ENCODE measurements around the gene ZNF692.
"Not testable (repeated sequence)": the region's sequence is repeated elsewhere in the genome, so short reads cannot be mapped to it uniquely, and the experiment has no call there.

ZNF692 gene

DNA sequence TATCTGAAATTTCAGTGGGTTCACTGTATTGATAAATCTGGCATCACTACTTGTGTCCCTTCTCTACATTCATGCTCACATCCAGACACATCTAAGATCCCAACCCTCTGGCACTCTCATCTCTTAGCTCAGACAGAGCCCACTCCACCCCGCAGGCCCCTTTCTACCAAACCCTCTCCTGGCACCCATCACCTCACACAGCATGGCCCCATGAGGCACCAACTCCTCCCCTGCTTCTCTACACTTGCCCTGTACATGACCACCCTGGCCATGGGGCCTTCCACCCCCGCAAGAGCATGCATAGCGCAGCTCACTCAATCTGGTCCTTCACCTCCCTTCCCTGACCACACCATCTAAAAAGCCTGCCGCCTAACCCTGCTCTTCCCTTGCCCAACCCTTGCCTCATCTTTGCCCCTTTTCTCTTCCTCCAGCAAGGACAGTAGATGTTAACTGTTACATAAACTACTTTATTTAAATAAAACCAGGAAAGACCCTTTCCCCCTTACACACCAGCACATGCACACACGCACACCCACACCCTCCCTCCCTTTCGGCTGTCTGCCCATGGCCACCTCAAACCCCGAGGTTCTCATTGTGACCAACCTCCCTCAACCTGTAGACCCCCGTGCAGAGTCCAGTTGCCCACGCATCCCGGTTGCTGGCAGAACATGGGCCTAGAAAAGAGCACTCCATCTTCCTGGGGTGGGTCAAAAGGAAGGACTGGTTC, 48.7 kb downstream of the ZNF692 start:
- H3K9ac ChIP-seq (ENCODE audit: low read depth, low read length), result no peak overlapping the region
- no peaks in the 10 kb centered on the region for H3K27me3 ChIP-seq (ENCODE audit: insufficient read depth, low read length)
- H3K27ac ChIP-seq (ENCODE audit: low read length), result no peak overlapping the region
- no peaks in the 10 kb centered on the region; the same call in 1 of the 2 replicates for H3K4me1 ChIP-seq (ENCODE audit: insufficient read depth, low read length)
- H3K4me3 ChIP-seq (ENCODE audit: low read length), result no peak overlapping the region
- H3K36me3 ChIP-seq (ENCODE audit: insufficient read depth, low read depth, low read length), result peaks cover 34% of the 10 kb centered on the region
- H3K9me3 ChIP-seq (ENCODE audit: insufficient read depth, low read depth, low read length), result peaks cover 10% of the 10 kb centered on the region; the same call in 1 of the 2 replicates

DNA sequence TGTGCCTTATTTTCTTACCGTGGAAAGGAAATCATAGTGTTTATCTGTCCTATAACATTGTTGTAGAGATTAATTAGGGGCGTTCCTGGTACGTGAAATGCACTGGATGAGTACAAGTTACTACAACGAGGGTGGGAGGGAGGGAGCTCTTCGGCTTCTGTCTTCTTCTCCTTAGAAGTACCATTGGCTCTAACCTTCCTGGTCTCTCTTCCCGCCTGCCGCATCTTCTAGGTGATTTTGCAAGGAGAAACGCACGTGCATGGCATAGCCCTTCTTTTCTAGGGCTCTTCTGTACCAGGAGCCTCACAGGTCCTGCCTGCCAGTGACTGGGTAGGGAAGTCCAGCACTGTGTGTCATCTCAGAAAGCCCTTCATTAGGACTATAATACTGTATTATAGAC, 50.0 kb downstream of the ZNF692 start:
- Histone ChIP-seq H3K27me3 (ENCODE audit: insufficient read depth, low read length) (no peaks in the 10 kb centered on the region), H3K9ac (ENCODE audit: low read depth, low read length) (no peak overlapping the region), H3K27ac (ENCODE audit: low read length) (no peak overlapping the region), H3K36me3 (ENCODE audit: insufficient read depth, low read depth, low read length) (peaks cover 21% of the 10 kb centered on the region), H3K4me3 (ENCODE audit: low read length) (no peak overlapping the region), H3K4me1 (ENCODE audit: insufficient read depth, low read length) (no peaks in the 10 kb centered on the region), H3K9me3 (ENCODE audit: insufficient read depth, low read depth, low read length) (peaks cover 21% of the 10 kb centered on the region)

- Histone ChIP-seq H3K36me3 (ENCODE audit: insufficient read depth, low read depth, low read length) (peaks cover 9% of the 10 kb centered on the region; the same call in 1 of the 2 replicates), H3K4me1 (ENCODE audit: insufficient read depth, low read length) (no peaks in the 10 kb centered on the region), H3K9ac (ENCODE audit: low read depth, low read length) (no peak overlapping the region), H3K27ac (ENCODE audit: low read length) (no peak overlapping the region), H3K4me3 (ENCODE audit: low read length) (no peak overlapping the region), H3K9me3 (ENCODE audit: insufficient read depth, low read depth, low read length) (peaks cover 33% of the 10 kb centered on the region), H3K27me3 (ENCODE audit: insufficient read depth, low read length) (no peaks in the 10 kb centered on the region)
Observed at GRCh38 chr1:248807067-248807737, 51.7 kb downstream of the ZNF692 start.

GRCh38 chr1:248805876-248806275, 53.0 kb downstream of the ZNF692 start:
- Histone ChIP-seq H3K27me3 (ENCODE audit: insufficient read depth, low read length) (no peaks in the 10 kb centered on the region), H3K4me1 (ENCODE audit: insufficient read depth, low read length) (no peaks in the 10 kb centered on the region), H3K9ac (ENCODE audit: low read depth, low read length) (no peak overlapping the region), H3K36me3 (ENCODE audit: insufficient read depth, low read depth, low read length) (peaks cover under 1% of the 10 kb centered on the region; the same call in 1 of the 2 replicates), H3K9me3 (ENCODE audit: insufficient read depth, low read depth, low read length) (peaks cover 46% of the 10 kb centered on the region), H3K4me3 (ENCODE audit: low read length) (no peak overlapping the region), H3K27ac (ENCODE audit: low read length) (no peak overlapping the region)

DNA sequence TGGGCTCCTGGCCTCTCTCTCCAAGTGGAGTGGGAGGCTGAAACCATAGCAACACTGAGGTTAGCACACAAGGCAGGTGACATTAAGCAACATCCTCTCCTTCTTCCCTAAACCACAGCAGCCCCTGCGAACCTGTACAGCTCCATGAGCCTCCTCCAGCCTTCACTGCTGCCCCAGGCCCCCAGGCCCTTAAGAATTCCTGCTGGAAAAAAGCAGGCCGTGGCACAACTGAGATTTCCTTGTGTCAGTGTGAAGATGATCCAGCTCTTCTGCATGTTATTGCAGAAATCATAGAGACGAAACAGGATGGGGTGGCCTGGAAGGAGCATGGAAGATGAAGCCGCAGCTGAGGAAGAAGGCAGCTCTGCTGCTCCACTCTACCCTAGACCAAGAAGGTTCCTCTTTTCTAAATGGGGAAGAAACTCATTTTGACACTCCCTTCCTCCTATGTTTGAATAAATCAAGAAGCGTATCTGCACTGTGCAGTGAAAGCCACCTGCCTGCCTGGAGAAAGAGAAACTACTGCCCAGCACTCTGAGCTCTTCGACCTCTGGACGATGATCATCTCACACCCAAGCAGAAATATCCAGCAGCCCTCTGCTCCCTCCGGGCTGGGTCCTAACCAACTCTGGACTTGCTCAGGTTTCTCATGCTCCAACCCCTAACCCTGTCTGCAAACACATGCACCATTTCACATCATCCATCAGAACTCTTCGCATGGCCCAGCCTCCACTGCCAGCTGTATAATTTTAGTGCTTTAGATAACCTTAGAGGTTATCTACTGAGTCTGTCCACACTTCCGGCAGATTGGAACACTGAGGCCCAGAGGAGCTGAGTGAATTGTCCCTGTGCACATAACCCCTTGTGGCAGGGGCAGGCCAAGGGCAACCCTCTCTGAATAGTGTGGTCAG, 53.9 kb downstream of the ZNF692 start:
- H3K9me3 ChIP-seq (ENCODE audit: insufficient read depth, low read depth, low read length), result peaks cover 55% of the 10 kb centered on the region
- H3K36me3 ChIP-seq (ENCODE audit: insufficient read depth, low read depth, low read length), result no peaks in the 10 kb centered on the region
- H3K4me3 ChIP-seq (ENCODE audit: low read length), result no peak overlapping the region
- no peaks in the 10 kb centered on the region for H3K4me1 ChIP-seq (ENCODE audit: insufficient read depth, low read length)
- no peaks in the 10 kb centered on the region for H3K27me3 ChIP-seq (ENCODE audit: insufficient read depth, low read length)
- no peak overlapping the region for H3K9ac ChIP-seq (ENCODE audit: low read depth, low read length)
- no peak overlapping the region for H3K27ac ChIP-seq (ENCODE audit: low read length)

- H3K4me1 ChIP-seq (ENCODE audit: insufficient read depth, low read length); H3K36me3 ChIP-seq (ENCODE audit: insufficient read depth, low read depth, low read length); H3K9ac ChIP-seq (ENCODE audit: low read depth, low read length); H3K4me3 ChIP-seq (ENCODE audit: low read length); H3K27me3 ChIP-seq (ENCODE audit: insufficient read depth, low read length); H3K27ac ChIP-seq (ENCODE audit: low read length): not testable (repeated sequence)
- H3K9me3 ChIP-seq (ENCODE audit: insufficient read depth, low read depth, low read length), result peaks cover 70% of the 10 kb centered on the region
Observed at GRCh38 chr1:248803501-248803900, 55.4 kb downstream of the ZNF692 start.

DNA sequence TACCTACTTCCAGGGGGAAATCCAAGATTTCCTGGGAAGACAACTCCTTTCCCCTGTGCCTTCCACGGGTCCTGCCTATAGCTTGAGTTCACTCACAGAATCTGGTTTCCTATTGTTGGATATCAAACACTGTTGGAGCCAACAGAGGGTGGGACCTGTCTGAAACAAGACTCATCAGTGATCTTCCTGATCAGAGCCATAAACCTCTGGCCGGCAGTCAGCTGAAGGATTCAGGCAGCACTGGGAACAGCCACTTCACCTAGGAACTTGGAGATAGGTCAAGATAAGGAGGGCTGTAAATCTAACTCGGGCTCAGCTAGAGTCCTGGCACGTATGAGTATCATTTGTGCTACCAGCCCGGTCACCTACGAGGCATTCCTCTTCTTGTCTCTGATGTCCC, 56.4 kb downstream of the ZNF692 start:
- Histone ChIP-seq H3K36me3 (ENCODE audit: insufficient read depth, low read depth, low read length) (no peaks in the 10 kb centered on the region), H3K9me3 (ENCODE audit: insufficient read depth, low read depth, low read length) (peaks cover 80% of the 10 kb centered on the region), H3K27me3 (ENCODE audit: insufficient read depth, low read length) (no peaks in the 10 kb centered on the region), H3K27ac (ENCODE audit: low read length) (no peak overlapping the region), H3K9ac (ENCODE audit: low read depth, low read length) (no peak overlapping the region), H3K4me1 (ENCODE audit: insufficient read depth, low read length) (no peaks in the 10 kb centered on the region), H3K4me3 (ENCODE audit: low read length) (no peak overlapping the region)

DNA sequence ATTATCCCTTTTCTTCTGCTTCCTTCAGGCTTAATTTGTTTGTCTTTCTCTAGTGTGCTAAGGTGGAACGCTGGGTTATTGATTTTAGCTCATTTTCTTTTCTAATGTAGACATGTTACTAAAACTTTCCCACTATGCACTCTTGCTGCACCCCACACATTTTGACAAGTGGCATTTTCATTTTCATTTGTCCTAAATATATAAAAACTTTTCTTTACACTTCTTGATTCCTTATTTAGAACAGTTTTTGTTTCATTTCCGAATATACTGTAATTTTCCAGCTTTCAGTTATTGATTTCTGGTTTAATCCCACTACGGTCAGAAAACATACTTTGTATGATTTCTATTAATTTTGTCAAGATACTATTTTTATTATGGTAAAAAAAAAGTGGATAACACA, 58.4 kb downstream of the ZNF692 start:
- Histone ChIP-seq H3K27ac (ENCODE audit: low read length) (no peak overlapping the region), H3K4me3 (ENCODE audit: low read length) (no peak overlapping the region), H3K27me3 (ENCODE audit: insufficient read depth, low read length) (no peaks in the 10 kb centered on the region), H3K9ac (ENCODE audit: low read depth, low read length) (no peak overlapping the region), H3K4me1 (ENCODE audit: insufficient read depth, low read length) (no peaks in the 10 kb centered on the region), H3K9me3 (ENCODE audit: insufficient read depth, low read depth, low read length) (peaks cover 79% of the 10 kb centered on the region), H3K36me3 (ENCODE audit: insufficient read depth, low read depth, low read length) (no peaks in the 10 kb centered on the region)

All from iPS-20b (cell line).